ENCODE measurements around the gene KCNH8. TPM values are rescaled to one million over a fixed set of nuclear protein-coding genes. Genes with fewer than 3 reads are reported as not detected.

Gene KCNH8
- polyA plus RNA-seq, 1 donor from 2014 or later: 28.9 TPM

DNA sequence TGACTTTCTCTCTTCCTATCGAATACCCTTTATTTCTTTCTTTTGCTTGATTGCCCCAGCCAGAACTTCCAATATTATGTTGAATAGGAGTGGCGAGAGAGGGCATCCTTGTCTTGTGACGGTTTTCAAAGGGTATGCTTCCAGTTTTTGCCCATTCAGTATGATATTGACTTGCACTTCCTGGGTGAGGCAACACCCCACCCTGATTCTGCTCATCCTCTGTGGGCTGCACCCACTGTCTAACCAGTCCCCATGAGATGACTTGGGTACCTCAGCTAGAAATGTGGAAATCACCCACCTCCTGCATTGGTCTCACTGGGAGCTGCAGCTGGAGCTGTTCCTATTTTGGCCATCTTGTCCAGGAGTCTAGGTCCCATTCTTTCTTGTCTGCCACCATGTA lies 44.8 kb upstream of the KCNH8 start:
- Histone ChIP-seq H3K9me2 (ENCODE audit: insufficient read depth, low read length) (no peaks in the 10 kb centered on the region), H3K36me3 (ENCODE audit: insufficient read depth, low read length) (no peaks in the 10 kb centered on the region), H3K79me2 (replicated peaks; ENCODE audit: insufficient read depth, low read length) (no peaks in the 10 kb centered on the region), H3K9me3 (ENCODE audit: low read length) (no peaks in the 10 kb centered on the region), H4K20me1 (ENCODE audit: insufficient read depth) (no peaks in the 10 kb centered on the region), H3K9ac (ENCODE audit: low read length) (no peak overlapping the region), H3K4me3 (ENCODE audit: low read length) (no peak overlapping the region), H3K27ac (ENCODE audit: low read length) (no peak overlapping the region), H3K4me2 (ENCODE audit: low read length) (no peak overlapping the region), H3F3A (ENCODE audit: insufficient read depth, low read length, poor library complexity, severe bottlenecking) (no peaks in the 10 kb centered on the region), H2AFZ (ENCODE audit: low read depth, low read length) (no peak overlapping the region), H3K27me3 (ENCODE audit: insufficient read depth, low read depth, low read length) (no peaks in the 10 kb centered on the region)
- no peak for TF ChIP-seq EZH2 (IDR thresholded peaks at IDR 0.05; ENCODE audit: borderline replicate concordance, insufficient read depth, low read length, poor library complexity, severe bottlenecking)

GRCh38 chr3:19104459-19104858 lies 43.9 kb upstream of the KCNH8 start:
- Histone ChIP-seq H3K9me3 (ENCODE audit: low read length) (no peaks in the 10 kb centered on the region), H3K4me3 (ENCODE audit: low read length) (no peak overlapping the region), H3K4me2 (ENCODE audit: low read length) (no peak overlapping the region), H3K36me3 (ENCODE audit: insufficient read depth, low read length) (no peaks in the 10 kb centered on the region), H2AFZ (ENCODE audit: low read depth, low read length) (no peak overlapping the region), H3F3A (ENCODE audit: insufficient read depth, low read length, poor library complexity, severe bottlenecking) (no peaks in the 10 kb centered on the region), H3K9me2 (ENCODE audit: insufficient read depth, low read length) (no peaks in the 10 kb centered on the region), H3K79me2 (replicated peaks; ENCODE audit: insufficient read depth, low read length) (no peaks in the 10 kb centered on the region), H3K9ac (ENCODE audit: low read length) (no peak overlapping the region), H3K27me3 (ENCODE audit: insufficient read depth, low read depth, low read length) (no peaks in the 10 kb centered on the region), H3K27ac (ENCODE audit: low read length) (no peak overlapping the region), H4K20me1 (ENCODE audit: insufficient read depth) (no peaks in the 10 kb centered on the region)
- TF ChIP-seq EP300 (conservative IDR thresholded peaks at IDR 0.05; ENCODE audit: poor library complexity, severe bottlenecking) (no peak), RAD21 (conservative IDR thresholded peaks at IDR 0.05) (no peak), POLR2AphosphoS5 (IDR thresholded peaks at IDR 0.05) (no peak), MXI1 (conservative IDR thresholded peaks at IDR 0.05; ENCODE audit: poor library complexity, severe bottlenecking) (no peak), EZH2 (IDR thresholded peaks at IDR 0.05; ENCODE audit: borderline replicate concordance, insufficient read depth, low read length, poor library complexity, severe bottlenecking) (no peak), SMC3 (conservative IDR thresholded peaks at IDR 0.05; ENCODE audit: poor library complexity) (no peak), TAF1 (IDR thresholded peaks at IDR 0.05; ENCODE audit: low read depth) (no peak)
- TF ChIP-seq, protein P1, sequence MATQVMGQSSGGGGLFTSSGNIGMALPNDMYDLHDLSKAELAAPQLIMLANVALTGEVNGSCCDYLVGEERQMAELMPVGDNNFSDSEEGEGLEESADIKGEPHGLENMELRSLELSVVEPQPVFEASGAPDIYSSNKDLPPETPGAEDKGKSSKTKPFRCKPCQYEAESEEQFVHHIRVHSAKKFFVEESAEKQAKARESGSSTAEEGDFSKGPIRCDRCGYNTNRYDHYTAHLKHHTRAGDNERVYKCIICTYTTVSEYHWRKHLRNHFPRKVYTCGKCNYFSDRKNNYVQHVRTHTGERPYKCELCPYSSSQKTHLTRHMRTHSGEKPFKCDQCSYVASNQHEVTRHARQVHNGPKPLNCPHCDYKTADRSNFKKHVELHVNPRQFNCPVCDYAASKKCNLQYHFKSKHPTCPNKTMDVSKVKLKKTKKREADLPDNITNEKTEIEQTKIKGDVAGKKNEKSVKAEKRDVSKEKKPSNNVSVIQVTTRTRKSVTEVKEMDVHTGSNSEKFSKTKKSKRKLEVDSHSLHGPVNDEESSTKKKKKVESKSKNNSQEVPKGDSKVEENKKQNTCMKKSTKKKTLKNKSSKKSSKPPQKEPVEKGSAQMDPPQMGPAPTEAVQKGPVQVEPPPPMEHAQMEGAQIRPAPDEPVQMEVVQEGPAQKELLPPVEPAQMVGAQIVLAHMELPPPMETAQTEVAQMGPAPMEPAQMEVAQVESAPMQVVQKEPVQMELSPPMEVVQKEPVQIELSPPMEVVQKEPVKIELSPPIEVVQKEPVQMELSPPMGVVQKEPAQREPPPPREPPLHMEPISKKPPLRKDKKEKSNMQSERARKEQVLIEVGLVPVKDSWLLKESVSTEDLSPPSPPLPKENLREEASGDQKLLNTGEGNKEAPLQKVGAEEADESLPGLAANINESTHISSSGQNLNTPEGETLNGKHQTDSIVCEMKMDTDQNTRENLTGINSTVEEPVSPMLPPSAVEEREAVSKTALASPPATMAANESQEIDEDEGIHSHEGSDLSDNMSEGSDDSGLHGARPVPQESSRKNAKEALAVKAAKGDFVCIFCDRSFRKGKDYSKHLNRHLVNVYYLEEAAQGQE (IDR thresholded peaks at IDR 0.05; ENCODE audit: borderline replicate concordance): no peak
- TF ChIP-seq, protein P2, sequence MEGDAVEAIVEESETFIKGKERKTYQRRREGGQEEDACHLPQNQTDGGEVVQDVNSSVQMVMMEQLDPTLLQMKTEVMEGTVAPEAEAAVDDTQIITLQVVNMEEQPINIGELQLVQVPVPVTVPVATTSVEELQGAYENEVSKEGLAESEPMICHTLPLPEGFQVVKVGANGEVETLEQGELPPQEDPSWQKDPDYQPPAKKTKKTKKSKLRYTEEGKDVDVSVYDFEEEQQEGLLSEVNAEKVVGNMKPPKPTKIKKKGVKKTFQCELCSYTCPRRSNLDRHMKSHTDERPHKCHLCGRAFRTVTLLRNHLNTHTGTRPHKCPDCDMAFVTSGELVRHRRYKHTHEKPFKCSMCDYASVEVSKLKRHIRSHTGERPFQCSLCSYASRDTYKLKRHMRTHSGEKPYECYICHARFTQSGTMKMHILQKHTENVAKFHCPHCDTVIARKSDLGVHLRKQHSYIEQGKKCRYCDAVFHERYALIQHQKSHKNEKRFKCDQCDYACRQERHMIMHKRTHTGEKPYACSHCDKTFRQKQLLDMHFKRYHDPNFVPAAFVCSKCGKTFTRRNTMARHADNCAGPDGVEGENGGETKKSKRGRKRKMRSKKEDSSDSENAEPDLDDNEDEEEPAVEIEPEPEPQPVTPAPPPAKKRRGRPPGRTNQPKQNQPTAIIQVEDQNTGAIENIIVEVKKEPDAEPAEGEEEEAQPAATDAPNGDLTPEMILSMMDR (IDR thresholded peaks at IDR 0.05; ENCODE audit: poor library complexity, severe bottlenecking): no peak

DNA sequence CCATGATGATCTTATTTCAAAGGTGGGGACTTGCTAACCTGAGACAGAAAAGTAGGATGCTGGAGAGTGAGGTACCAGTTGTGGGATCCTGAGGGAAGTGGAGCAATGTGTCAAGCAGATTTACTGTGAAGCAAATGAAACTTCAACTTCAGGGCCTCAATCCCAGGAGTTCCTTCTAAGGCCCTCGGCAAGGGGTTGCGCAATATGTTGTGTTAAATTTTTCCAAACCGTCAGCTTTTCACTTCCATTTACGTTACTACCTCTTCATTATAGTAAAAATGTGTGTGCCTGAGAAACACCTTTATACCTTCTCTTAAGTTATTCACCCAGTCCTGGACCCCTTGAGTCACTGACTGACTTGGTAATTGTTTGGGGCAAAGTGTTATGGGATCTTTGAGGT lies 42.5 kb upstream of the KCNH8 start:
- Histone ChIP-seq H4K20me1 (ENCODE audit: insufficient read depth) (no peaks in the 10 kb centered on the region), H3K9me2 (ENCODE audit: insufficient read depth, low read length) (no peaks in the 10 kb centered on the region), H3K36me3 (ENCODE audit: insufficient read depth, low read length) (no peaks in the 10 kb centered on the region), H3K27me3 (ENCODE audit: insufficient read depth, low read depth, low read length) (no peaks in the 10 kb centered on the region), H3K9me3 (ENCODE audit: low read length) (no peaks in the 10 kb centered on the region), H3F3A (ENCODE audit: insufficient read depth, low read length, poor library complexity, severe bottlenecking) (no peaks in the 10 kb centered on the region), H3K9ac (ENCODE audit: low read length) (no peak overlapping the region), H3K4me2 (ENCODE audit: low read length) (no peak overlapping the region), H3K79me2 (replicated peaks; ENCODE audit: insufficient read depth, low read length) (no peaks in the 10 kb centered on the region), H3K4me3 (ENCODE audit: low read length) (no peak overlapping the region), H3K27ac (ENCODE audit: low read length) (no peak overlapping the region), H2AFZ (ENCODE audit: low read depth, low read length) (no peak overlapping the region)
- TF ChIP-seq RAD21 (conservative IDR thresholded peaks at IDR 0.05) (no peak), EP300 (conservative IDR thresholded peaks at IDR 0.05; ENCODE audit: poor library complexity, severe bottlenecking) (no peak), SMC3 (conservative IDR thresholded peaks at IDR 0.05; ENCODE audit: poor library complexity) (no peak), EZH2 (IDR thresholded peaks at IDR 0.05; ENCODE audit: borderline replicate concordance, insufficient read depth, low read length, poor library complexity, severe bottlenecking) (no peak), MXI1 (conservative IDR thresholded peaks at IDR 0.05; ENCODE audit: poor library complexity, severe bottlenecking) (no peak), TAF1 (IDR thresholded peaks at IDR 0.05; ENCODE audit: low read depth) (no peak), POLR2AphosphoS5 (IDR thresholded peaks at IDR 0.05) (no peak)
- TF ChIP-seq, protein P1 (IDR thresholded peaks at IDR 0.05; ENCODE audit: borderline replicate concordance): no peak
- TF ChIP-seq, protein P2 (IDR thresholded peaks at IDR 0.05; ENCODE audit: poor library complexity, severe bottlenecking): no peak
